Endothelial cell of umbilical vein (primary cell): ENCODE results near the gene CNTD1. TPM values are rescaled to one million over a fixed set of nuclear protein-coding genes. Genes with fewer than 3 reads are reported as not detected.

Experiments used
- BruUV-seq: library from RNA; stranded (reverse); fragments of 400-500 nt; replicated peaks from 2 replicates; lab custom pipeline; 2021; lab: Mats Ljungman, UMichigan
- CTCF ChIA-PET: fragments of 300-600, 350-600 bp; sonication (Branson Sonifier 250); formaldehyde crosslinking; loops from one replicate; lab custom pipeline; 2021; ENCODE audit warnings: antibody characterized with exemption, inconsistent platforms; lab: Charles Lee
- POLR2A ChIA-PET: fragments of 300-600, 350-600 bp; sonication (Branson Sonifier 250); formaldehyde crosslinking; loops from one replicate; lab custom pipeline; 2021; ENCODE audit warnings: antibody characterized with exemption, inconsistent platforms; lab: Charles Lee
- DNase-seq: peaks from one replicate; pipeline ENCODE4 v3.0.0-alpha.2; 2011; ENCODE audit warnings: low read depth, low spot score
- FAIRE-seq: peaks from 2 replicates; lab custom pipeline; 2011; peaks lifted over from hg19 to GRCh38; lab: Jason Lieb, UNC
- H2AFZ ChIP-seq: 2 replicates; pipeline ENCODE4 v1.6.0; 2012; ENCODE audit warnings: low read depth, low read length, control low read depth, inconsistent platforms
- H3K27ac ChIP-seq: 2 replicates; pipeline ENCODE4 v1.5.1; 2011; ENCODE audit warnings: low read depth, mild to moderate bottlenecking, control low read depth, low read length, moderate library complexity; ENCODE audit not compliant: insufficient read depth
- H3K27me3 ChIP-seq, 2 experiments: 2 replicates each; pipeline versions ENCODE4 v1.6.0 to v1.6.1; 2011; ENCODE audit warnings: low read length in 2 of 2, mixed read lengths in 1 of 2; ENCODE audit not compliant: control insufficient read depth in 2 of 2, insufficient read depth in 2 of 2
- H3K36me3 ChIP-seq, 2 experiments: 2 replicates in 1 of 2; 3 replicates in 1 of 2; pipeline ENCODE4 v1.5.1; 2011; ENCODE audit warnings: low read length in 2 of 2, mild to moderate bottlenecking in 1 of 2, moderate library complexity in 1 of 2; ENCODE audit not compliant: control insufficient read depth in 2 of 2, insufficient read depth in 2 of 2; ENCODE audit errors: extremely low read depth in 1 of 2
- H3K4me1 ChIP-seq: 3 replicates; pipeline ENCODE4 v1.5.1; 2011; ENCODE audit warnings: mild to moderate bottlenecking, low read length; ENCODE audit not compliant: control insufficient read depth, insufficient read depth; ENCODE audit errors: extremely low read depth
- H3K4me2 ChIP-seq: 2 replicates; pipeline ENCODE4 v1.6.1; 2011; ENCODE audit warnings: low read length, control low read depth, mixed read lengths; ENCODE audit not compliant: insufficient read depth
- H3K4me3 ChIP-seq, 3 experiments: fragments of 200-600 bp in 1 of 3; sonication (generic), shearing (Covaris generic) in 1 of 3; replicated peaks in 1 of 3; 2 replicates each; pipeline ENCODE4 v1.5.1; 2011 to 2016; ENCODE audit warnings: control low read depth in 3 of 3, low read length in 3 of 3, mild to moderate bottlenecking in 2 of 3, inconsistent platforms in 1 of 3, low read depth in 1 of 3, moderate library complexity in 1 of 3; ENCODE audit not compliant: insufficient read depth in 1 of 3
- H3K79me2 ChIP-seq: 2 replicates; pipeline ENCODE4 v1.6.0; 2012; ENCODE audit warnings: low read length, inconsistent platforms; ENCODE audit not compliant: control insufficient read depth, insufficient read depth
- H3K9ac ChIP-seq: replicated peaks from 2 replicates; pipeline ENCODE3; 2011; ENCODE audit warnings: low read length, control low read depth; ENCODE audit not compliant: insufficient read depth; ENCODE audit errors: extremely low read depth
- H3K9me1 ChIP-seq: replicated peaks from 3 replicates; pipeline ENCODE4 v1.6.0; 2011; ENCODE audit warnings: mild to moderate bottlenecking, low read length; ENCODE audit not compliant: control insufficient read depth, insufficient read depth; ENCODE audit errors: extremely low read depth
- H3K9me3 ChIP-seq: replicated peaks from 2 replicates; pipeline ENCODE4 v1.5.1; 2012; ENCODE audit warnings: low read length, inconsistent platforms; ENCODE audit not compliant: control insufficient read depth, insufficient read depth
- H4K20me1 ChIP-seq: replicated peaks from 2 replicates; pipeline ENCODE3; 2011; ENCODE audit warnings: mild to moderate bottlenecking, low read length; ENCODE audit not compliant: control insufficient read depth, insufficient read depth; ENCODE audit errors: extremely low read depth
- EZH2 ChIP-seq: IDR thresholded peaks from 2 replicates; pipeline ENCODE4 v1.6.1; 2012; ENCODE audit warnings: borderline replicate concordance, low read depth, mild to moderate bottlenecking, moderate library complexity, low read length, inconsistent platforms; ENCODE audit not compliant: severe bottlenecking
- FOS ChIP-seq: IDR thresholded peaks from 2 replicates; pipeline ENCODE4 v1.6.1; 2011; ENCODE audit warnings: mild to moderate bottlenecking, low read length, moderate library complexity, borderline replicate concordance; ENCODE audit not compliant: insufficient read depth
- GATA2 ChIP-seq: IDR thresholded peaks from 2 replicates; pipeline ENCODE4 v1.7.0; 2011; ENCODE audit warnings: low read depth, mild to moderate bottlenecking, moderate library complexity, mixed read lengths, low read length; ENCODE audit not compliant: insufficient read length, insufficient read depth
- JUN ChIP-seq: IDR thresholded peaks from 2 replicates; pipeline ENCODE4 v1.6.1; 2011; ENCODE audit warnings: borderline replicate concordance, low read depth; ENCODE audit not compliant: insufficient read length, insufficient read depth
- MYC ChIP-seq: IDR thresholded peaks from one replicate; pipeline ENCODE4 v1.6.1; 2011; ENCODE audit warnings: mild to moderate bottlenecking, low read depth, low read length
- POLR2A ChIP-seq: IDR thresholded peaks from 2 replicates; pipeline ENCODE4 v1.6.1; 2012; ENCODE audit warnings: low read depth, mild to moderate bottlenecking, control low read depth, low read length
- POLR2AphosphoS5 ChIP-seq: IDR thresholded peaks from 2 replicates; pipeline ENCODE4 v1.6.1; 2012; ENCODE audit warnings: low read depth, mild to moderate bottlenecking, control low read depth, low read length, moderate library complexity; ENCODE audit not compliant: insufficient read depth
- dilution Hi-C: fragments of 300-500 bp; cut with MboI; formaldehyde crosslinking; loops from one replicate; pipeline ENCODE4 v1.15.0; 2019; ENCODE audit warnings: low sequenced_read_pairs; ENCODE audit not compliant: extremely low pct_ligation_motif_present
- intact Hi-C: fragments of 100-400 bp; cut with micrococcal nuclease; formaldehyde crosslinking; loops from one replicate; pipeline ENCODE4 v1.10.0; 2022
- polyA plus RNA-seq, 4 experiments: library from polyadenylated mRNA; depleted of rRNA in 3 of 4; stranded (reverse) in 3 of 4; unstranded in 1 of 4; fragments of >200 nt; gene quantifications; 2 replicates each; pipeline versions ENCODE4 v1.2.1 to v1.2.3, GENCODE V29; 2011 to 2012; ENCODE audit warnings: missing spikeins in 1 of 4
- total RNA-seq: library from RNA; stranded (reverse); gene quantifications from 2 replicates; pipeline ENCODE4 v1.2.3, GENCODE V29; 2021
- TF ChIP-seq, protein P1 (sequence below): IDR thresholded peaks from 2 replicates; pipeline ENCODE4 v1.6.1; 2011; ENCODE audit not compliant: insufficient read depth, insufficient read length
- TF ChIP-seq, protein P2 (sequence below), 2 donors: IDR thresholded peaks; 1 replicate in 1 of 2; 2 replicates in 1 of 2; pipeline ENCODE4 v1.5.1; 2011; ENCODE audit warnings: low read length in 2 of 2, mild to moderate bottlenecking in 2 of 2, moderate library complexity in 2 of 2, control low read depth in 1 of 2, inconsistent platforms in 1 of 2, low read depth in 1 of 2; ENCODE audit not compliant: insufficient read depth in 1 of 2; ENCODE audit errors: extremely low read depth in 1 of 2

The CNTD1 gene
- total and polyA plus RNA-seq, 2 donors (not counting 3 experiments of a cell fraction or from before 2014, with no cell fraction given) = not detected

- ChIA-PET POLR2A (no interaction called here), CTCF (interaction anchor here (2.0 kb wide), 1 partner anchor 11 kb away, joined by 9 read pairs; the partner anchor contains the start of gene AOC2)
- peaks cover 0 to 3% of the 10 kb centered on the region in 2 experiments for H3K27me3 ChIP-seq
- dilution Hi-C loops (no loop called here), intact Hi-C loops (no loop called here)
- no peaks in the 10 kb centered on the region for H4K20me1 ChIP-seq
- no peak for DNase-seq
- H3K9me3 ChIP-seq = no peaks in the 10 kb centered on the region
- no peak overlapping the region for H2AFZ ChIP-seq
- no peak overlapping the region for H3K4me3 ChIP-seq
- no peak for FAIRE-seq
- no peak overlapping the region for H3K27ac ChIP-seq
- no peaks in the 10 kb centered on the region for H3K9me1 ChIP-seq
- no peaks in the 10 kb centered on the region for H3K36me3 ChIP-seq
- no peak overlapping the region for H3K4me2 ChIP-seq
- no peak overlapping the region for H3K9ac ChIP-seq
- no peak for TF ChIP-seq FOS
- TF ChIP-seq EZH2 = no peak
- TF ChIP-seq POLR2A = no peak
- no peak for TF ChIP-seq GATA2
- no peaks in the 10 kb centered on the region for H3K79me2 ChIP-seq
- BruUV-seq = no TSS peak
- no peaks in the 10 kb centered on the region for H3K4me1 ChIP-seq
Measured at GRCh38 chr17:42853968-42854790, 55.5 kb downstream of the CNTD1 start.

DNA sequence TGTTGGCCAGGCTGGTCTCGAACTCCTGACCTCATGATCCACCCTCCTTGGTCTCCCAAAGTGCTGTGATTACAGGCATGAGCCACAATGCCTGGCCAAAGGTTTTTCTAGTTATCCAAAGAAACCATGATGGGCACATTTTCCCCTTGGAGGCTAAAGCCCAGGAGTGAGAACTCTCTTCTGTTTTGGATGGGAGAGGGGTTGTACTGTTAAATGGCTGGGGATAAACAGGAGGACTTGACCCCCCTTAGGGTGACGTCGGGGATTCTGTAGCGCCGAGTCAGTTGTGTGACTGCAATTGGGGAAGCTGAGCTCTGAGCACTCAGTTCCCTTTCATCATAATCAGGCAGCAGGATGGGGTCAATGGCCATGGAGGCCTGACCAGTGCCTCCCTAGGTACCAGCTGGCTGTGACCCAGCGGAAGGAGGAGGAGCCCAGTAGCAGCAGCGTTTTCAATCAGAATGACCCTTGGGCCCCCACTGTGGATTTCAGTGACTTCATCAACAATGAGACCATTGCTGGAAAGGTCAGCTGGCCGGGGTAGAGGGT is 56.5 kb downstream of the CNTD1 start:
- no peaks in the 10 kb centered on the region for H3K9me3 ChIP-seq
- POLR2A ChIA-PET = no interaction called here
- DNase-seq = no peak
- no TSS peak for BruUV-seq
- TF ChIP-seq, protein P1, sequence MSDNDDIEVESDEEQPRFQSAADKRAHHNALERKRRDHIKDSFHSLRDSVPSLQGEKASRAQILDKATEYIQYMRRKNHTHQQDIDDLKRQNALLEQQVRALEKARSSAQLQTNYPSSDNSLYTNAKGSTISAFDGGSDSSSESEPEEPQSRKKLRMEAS = no peak
- TF ChIP-seq JUN = no peak
- no peak for TF ChIP-seq EZH2
- no peak for TF ChIP-seq POLR2AphosphoS5
- no peak for TF ChIP-seq MYC
- no peak for TF ChIP-seq GATA2
- TF ChIP-seq, protein P2, sequence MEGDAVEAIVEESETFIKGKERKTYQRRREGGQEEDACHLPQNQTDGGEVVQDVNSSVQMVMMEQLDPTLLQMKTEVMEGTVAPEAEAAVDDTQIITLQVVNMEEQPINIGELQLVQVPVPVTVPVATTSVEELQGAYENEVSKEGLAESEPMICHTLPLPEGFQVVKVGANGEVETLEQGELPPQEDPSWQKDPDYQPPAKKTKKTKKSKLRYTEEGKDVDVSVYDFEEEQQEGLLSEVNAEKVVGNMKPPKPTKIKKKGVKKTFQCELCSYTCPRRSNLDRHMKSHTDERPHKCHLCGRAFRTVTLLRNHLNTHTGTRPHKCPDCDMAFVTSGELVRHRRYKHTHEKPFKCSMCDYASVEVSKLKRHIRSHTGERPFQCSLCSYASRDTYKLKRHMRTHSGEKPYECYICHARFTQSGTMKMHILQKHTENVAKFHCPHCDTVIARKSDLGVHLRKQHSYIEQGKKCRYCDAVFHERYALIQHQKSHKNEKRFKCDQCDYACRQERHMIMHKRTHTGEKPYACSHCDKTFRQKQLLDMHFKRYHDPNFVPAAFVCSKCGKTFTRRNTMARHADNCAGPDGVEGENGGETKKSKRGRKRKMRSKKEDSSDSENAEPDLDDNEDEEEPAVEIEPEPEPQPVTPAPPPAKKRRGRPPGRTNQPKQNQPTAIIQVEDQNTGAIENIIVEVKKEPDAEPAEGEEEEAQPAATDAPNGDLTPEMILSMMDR (IDR thresholded peaks at IDR 0.05; ENCODE audit: extremely low read depth in 1 of 2, insufficient read depth in 1 of 2, low read depth in 1 of 2, low read length in 2 of 2) = no peak
- TF ChIP-seq FOS = no peak
- TF ChIP-seq POLR2A = no peak
- no peak overlapping the region for H2AFZ ChIP-seq
- CTCF ChIA-PET = interaction anchor here (1.4 to 3.1 kb wide), 3 partner anchors 11 to 81 kb away, joined by 3 to 11 read pairs (median 9); partner anchors contain the start of gene AOC2
- H3K36me3 ChIP-seq = no peaks in the 10 kb centered on the region
- no peaks in the 10 kb centered on the region for H3K9me1 ChIP-seq
- no peaks in the 10 kb centered on the region for H3K4me1 ChIP-seq
- no peaks in the 10 kb centered on the region for H3K79me2 ChIP-seq
- FAIRE-seq = no peak
- no peak overlapping the region for H3K9ac ChIP-seq
- no peak overlapping the region for H3K4me2 ChIP-seq
- H3K27ac ChIP-seq = no peak overlapping the region
- no peaks in the 10 kb centered on the region for H4K20me1 ChIP-seq
- H3K27me3 ChIP-seq = no peaks in the 10 kb centered on the region
- no peak overlapping the region for H3K4me3 ChIP-seq
- dilution Hi-C loops (no loop called here), intact Hi-C loops (no loop called here)
